Small intestine (tissue), 7 donors: ENCODE measurements around the gene PSMB3. TPM values are rescaled to one million over a fixed set of nuclear protein-coding genes. Genes with fewer than 3 reads are reported as not detected.

Experiments used
- DNase-seq, 2 donors: peaks; one replicate each; pipeline versions ENCODE4 v3.0.0 to v3.0.0-alpha.2; 2013
- FAIRE-seq: peaks from 2 replicates; lab custom pipeline; 2012; peaks lifted over from hg19 to GRCh38; lab: Jason Lieb, UNC
- H3K27ac ChIP-seq, 3 donors: one replicate each; pipeline ENCODE4 v1.5.1; 2013; ENCODE audit warnings: low read length in 2 of 3, mild to moderate bottlenecking in 2 of 3, control low read depth in 1 of 3, inconsistent platforms in 1 of 3, low read depth in 1 of 3, moderate library complexity in 1 of 3
- H3K27me3 ChIP-seq, 3 donors: one replicate each; pipeline ENCODE4 v1.6.1; 2013; ENCODE audit warnings: low read length in 3 of 3, inconsistent platforms in 1 of 3; ENCODE audit not compliant: control insufficient read depth in 3 of 3, insufficient read depth in 3 of 3
- H3K36me3 ChIP-seq, 3 donors: one replicate each; pipeline ENCODE4 v1.6.1; 2013; ENCODE audit warnings: low read length in 3 of 3, inconsistent platforms in 1 of 3, low read depth in 1 of 3, mild to moderate bottlenecking in 1 of 3, moderate library complexity in 1 of 3; ENCODE audit not compliant: control insufficient read depth in 3 of 3, insufficient read depth in 2 of 3
- H3K4me1 ChIP-seq, 3 donors: one replicate each; pipeline ENCODE4 v1.6.1; 2013; ENCODE audit warnings: low read length in 2 of 3, inconsistent platforms in 1 of 3, low read depth in 1 of 3, mild to moderate bottlenecking in 1 of 3, moderate library complexity in 1 of 3; ENCODE audit not compliant: control insufficient read depth in 3 of 3, insufficient read depth in 2 of 3
- H3K4me3 ChIP-seq, 3 donors: one replicate each; pipeline ENCODE4 v1.5.1; 2013; ENCODE audit warnings: low read length in 3 of 3, control low read depth in 1 of 3, inconsistent platforms in 1 of 3, low read depth in 1 of 3, mild to moderate bottlenecking in 1 of 3, moderate library complexity in 1 of 3
- H3K9me3 ChIP-seq, 2 donors: one replicate each; pipeline ENCODE4 v1.6.1; 2013; ENCODE audit warnings: low read depth in 1 of 2, low read length in 1 of 2; ENCODE audit not compliant: control insufficient read depth in 2 of 2, insufficient read depth in 1 of 2
- WGBS, 3 donors: extraction: QIAGEN DNeasy Blood & Tissue Kit; methylation state at CpG; one replicate each; pipeline ENCODE4 v1.1.7; 2013; 5-methylcytosine and 5-hydroxymethylcytosine counted together
- polyA plus RNA-seq, 4 donors: library from polyadenylated mRNA; stranded (reverse) in 3 of 4; unstranded in 1 of 4; fragments of 200-250 nt in 3 of 4; fragments of 120-200 nt in 1 of 4; gene quantifications; one replicate each; pipeline versions ENCODE4 v1.2.1 to v1.2.3, GENCODE V29; 2013
- donor health status: healthy with polysubstance abuse.
- donor health status: control.
- donor health status: control.
- donor health status: Bipolar disorder and iron deficiency.
- donor health status: healthy.

The PSMB3 gene
- polyA plus RNA-seq, 4 donors: 114 to 310 (median 248) TPM

DNA sequence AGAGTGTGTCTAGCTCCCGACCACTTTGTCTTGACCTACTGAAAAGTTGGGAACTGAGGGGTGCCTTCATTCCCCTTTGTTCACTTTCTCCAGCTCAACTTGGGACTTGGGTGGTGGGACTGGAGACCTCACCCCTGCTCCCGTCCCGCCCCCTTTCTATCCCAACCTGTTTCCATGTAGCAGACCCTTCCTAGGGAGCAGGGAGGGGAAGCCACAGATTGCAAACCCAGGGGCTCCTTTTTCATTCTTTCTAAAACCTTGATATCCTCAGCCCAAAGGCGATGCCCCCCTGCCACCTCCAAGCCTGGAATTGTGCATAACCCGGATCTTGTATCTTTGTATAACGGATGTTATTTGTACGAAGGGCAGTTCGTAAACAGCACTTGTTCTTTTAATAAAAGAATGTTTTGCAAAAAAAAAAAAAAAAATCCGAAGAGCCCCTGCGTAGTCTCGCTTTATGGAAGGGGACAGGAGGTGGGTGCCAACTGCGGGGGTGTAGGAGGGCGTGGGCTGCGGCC is 23.1 kb upstream of the PSMB3 start:
- H3K4me1 ChIP-seq: peaks cover 7 to 68% (median 10%) of the 10 kb centered on the region in 3 donors
- FAIRE-seq: no peak

DNA sequence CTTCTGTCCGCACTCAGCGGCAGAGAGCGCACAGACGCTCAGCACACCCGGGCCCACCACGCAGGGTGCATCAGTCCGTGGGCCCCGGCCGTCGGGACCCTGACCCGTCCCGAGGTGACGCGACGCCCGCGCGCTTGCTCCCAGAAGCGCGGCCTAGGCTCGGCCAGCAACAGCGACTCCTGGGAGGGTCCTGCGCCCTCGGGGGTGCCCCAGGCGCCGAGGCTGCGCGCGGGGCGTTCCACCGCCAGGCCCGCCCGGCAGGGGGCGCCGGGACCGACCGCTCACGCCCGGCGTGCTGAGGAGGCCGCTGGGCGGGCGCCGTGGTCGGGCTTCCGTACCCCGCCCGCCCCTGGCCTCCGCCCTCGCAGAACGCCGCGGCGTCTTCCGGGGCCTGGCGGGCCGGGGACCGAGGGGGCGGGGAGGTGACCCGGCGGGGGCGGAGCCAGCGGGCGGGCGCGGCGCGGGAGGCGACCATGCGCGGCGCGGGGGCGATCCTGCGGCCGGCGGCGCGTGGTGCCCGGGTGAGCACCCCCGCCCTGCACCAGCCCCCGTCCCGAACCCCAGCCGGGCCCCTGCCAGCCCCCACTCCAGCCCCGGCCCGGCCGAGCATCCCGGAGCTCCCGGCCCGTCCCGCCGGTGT is 22.5 kb upstream of the PSMB3 start, which contains the start of gene CISD3:
Gene CISD3, plus strand, starts transcription at position 456 of the 640 bp plus-strand sequence. Its CDS starts 18 bp downstream, at position 474.
- no peaks in the 10 kb centered on the region for H3K9me3 ChIP-seq
- no peaks in the 10 kb centered on the region for H3K27me3 ChIP-seq
- 0 to 1% (median 1%) methylated on average over 13 to 92 of the region's 92 CpGs for WGBS, 3 donors
- H3K36me3 ChIP-seq: peaks cover 0 to 64% (median 2%) of the 10 kb centered on the region in 3 donors
- peak; percentile 91 to 95 for DNase-seq
- peak within 1 kb of the TSS; percentile 94 to 99 (median 96) for H3K27ac ChIP-seq
- FAIRE-seq: no peak
- H3K4me3 ChIP-seq: peak within 1 kb of the TSS; percentile 65 to 73 (median 70)
- peaks cover 7 to 71% (median 10%) of the 10 kb centered on the region in 3 donors for H3K4me1 ChIP-seq

More for the DNA sequence above, 23.1 kb upstream of the PSMB3 start:
- Histone ChIP-seq H3K9me3 (no peaks in the 10 kb centered on the region), H3K36me3 (peaks cover 0 to 66% (median under 1%) of the 10 kb centered on the region in 3 donors), H3K27ac (peak overlapping the region; percentile 60 to 91 (median 88)), H3K4me3 (peak overlapping the region in 2 of 3 donors; percentile 64 to 65), H3K27me3 (no peaks in the 10 kb centered on the region)
- DNase-seq: no peak
- 22 to 28% (median 24%) methylated on average over 14 of the region's 14 CpGs for WGBS, 3 donors

DNA sequence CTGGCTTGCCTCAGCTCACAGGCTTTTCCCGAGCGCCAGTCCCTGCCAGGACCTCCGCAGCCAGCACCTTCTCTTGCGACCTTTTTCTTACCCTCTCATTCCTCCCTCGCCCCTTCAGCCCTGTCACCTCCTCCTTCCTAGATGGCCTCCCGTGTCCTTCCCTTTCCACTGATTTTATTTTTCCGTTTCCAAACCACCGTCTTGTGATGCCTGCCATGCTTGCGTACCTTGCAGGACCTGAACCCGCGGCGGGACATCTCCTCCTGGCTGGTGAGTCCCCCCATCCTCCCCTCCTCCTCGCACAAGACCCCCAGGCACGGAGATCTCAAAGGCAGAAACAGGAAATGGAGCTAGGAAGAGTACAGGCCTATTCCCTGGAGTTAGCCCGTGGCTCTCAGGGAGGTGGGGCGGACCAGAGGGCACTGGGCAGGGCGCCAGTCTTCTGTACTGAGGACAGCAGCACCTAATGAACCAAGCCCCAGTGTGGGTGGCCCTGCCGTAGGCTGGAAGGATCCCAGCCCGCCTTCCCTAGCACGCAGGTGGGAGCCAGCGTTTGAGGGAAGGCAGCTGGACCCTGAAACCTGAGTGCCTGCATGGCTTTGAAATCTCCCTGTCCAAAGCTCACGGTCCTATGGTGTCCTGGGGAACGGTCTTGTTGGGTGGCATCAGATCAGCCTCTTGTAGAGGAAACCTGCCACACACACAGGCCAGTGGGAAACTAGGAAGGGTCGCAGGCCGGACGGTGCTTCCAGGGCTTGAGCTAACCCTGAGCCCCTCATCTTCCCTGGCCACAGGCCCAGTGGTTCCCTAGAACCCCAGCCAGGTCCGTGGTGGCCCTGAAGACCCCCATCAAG is 21.8 kb upstream of the PSMB3 start:
- Histone ChIP-seq H3K36me3 (peaks cover 0 to 64% (median 2%) of the 10 kb centered on the region in 3 donors), H3K27ac (peak overlapping the region; percentile 94 to 99 (median 96)), H3K9me3 (no peaks in the 10 kb centered on the region), H3K4me3 (peak overlapping the region; percentile 65 to 73 (median 70)), H3K4me1 (peaks cover 7 to 68% (median 10%) of the 10 kb centered on the region in 3 donors), H3K27me3 (no peaks in the 10 kb centered on the region)
- FAIRE-seq: no peak
- DNase-seq: peak; percentile 91 to 95
- WGBS, 3 donors: 3 to 16% (median 7%) methylated on average over 24 to 27 of the region's 27 CpGs

DNA sequence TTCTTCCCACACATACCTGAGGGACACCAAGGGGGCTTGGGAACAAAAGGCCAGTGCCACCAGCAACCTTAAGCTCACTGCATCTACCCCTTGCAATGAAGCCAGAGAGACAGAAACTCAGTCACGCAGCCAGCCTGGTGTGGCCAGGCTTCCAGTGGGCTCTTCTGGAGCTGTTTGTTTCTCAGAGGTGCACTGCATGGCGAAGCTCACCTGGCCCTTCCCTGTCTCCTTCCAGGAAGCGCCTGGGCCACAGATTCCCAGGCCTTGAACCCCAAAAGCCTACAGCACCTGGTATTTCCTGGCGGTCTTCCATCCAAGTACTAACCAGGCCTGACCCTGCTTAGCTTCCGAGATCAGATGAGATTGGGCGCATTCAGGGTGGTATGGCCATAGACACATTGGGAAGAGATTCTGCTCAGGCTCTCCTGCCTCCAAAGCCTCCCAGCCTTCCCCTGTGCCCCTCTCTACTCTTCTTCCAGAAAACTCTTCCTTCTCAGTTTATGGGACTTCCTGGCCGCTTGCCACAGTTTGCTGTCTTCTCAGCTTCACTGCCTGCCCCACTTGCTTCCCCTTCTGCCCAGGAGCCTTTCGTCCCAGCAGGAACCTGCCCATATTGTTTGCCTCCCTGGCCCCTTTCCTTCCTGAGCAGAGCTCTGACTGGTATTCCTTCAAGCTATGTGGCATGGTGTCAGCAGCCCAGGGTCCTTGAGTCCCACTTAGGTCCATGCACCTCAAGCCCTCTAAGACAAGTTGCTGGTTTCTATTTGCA is 20.8 kb upstream of the PSMB3 start:
- H3K27me3 ChIP-seq: no peaks in the 10 kb centered on the region
- H3K36me3 ChIP-seq: peaks cover 0 to 70% (median 2%) of the 10 kb centered on the region in 3 donors
- H3K4me1 ChIP-seq: peaks cover 7 to 63% (median 10%) of the 10 kb centered on the region in 3 donors
- no peak for DNase-seq
- peak overlapping the region in 2 of 3 donors; percentile 65 to 70 for H3K4me3 ChIP-seq
- FAIRE-seq: no peak
- 20 to 62% (median 39%) methylated on average over 8 of the region's 8 CpGs for WGBS, 3 donors
- no peaks in the 10 kb centered on the region for H3K9me3 ChIP-seq
- peak overlapping the region; percentile 94 to 99 (median 96) for H3K27ac ChIP-seq

DNA sequence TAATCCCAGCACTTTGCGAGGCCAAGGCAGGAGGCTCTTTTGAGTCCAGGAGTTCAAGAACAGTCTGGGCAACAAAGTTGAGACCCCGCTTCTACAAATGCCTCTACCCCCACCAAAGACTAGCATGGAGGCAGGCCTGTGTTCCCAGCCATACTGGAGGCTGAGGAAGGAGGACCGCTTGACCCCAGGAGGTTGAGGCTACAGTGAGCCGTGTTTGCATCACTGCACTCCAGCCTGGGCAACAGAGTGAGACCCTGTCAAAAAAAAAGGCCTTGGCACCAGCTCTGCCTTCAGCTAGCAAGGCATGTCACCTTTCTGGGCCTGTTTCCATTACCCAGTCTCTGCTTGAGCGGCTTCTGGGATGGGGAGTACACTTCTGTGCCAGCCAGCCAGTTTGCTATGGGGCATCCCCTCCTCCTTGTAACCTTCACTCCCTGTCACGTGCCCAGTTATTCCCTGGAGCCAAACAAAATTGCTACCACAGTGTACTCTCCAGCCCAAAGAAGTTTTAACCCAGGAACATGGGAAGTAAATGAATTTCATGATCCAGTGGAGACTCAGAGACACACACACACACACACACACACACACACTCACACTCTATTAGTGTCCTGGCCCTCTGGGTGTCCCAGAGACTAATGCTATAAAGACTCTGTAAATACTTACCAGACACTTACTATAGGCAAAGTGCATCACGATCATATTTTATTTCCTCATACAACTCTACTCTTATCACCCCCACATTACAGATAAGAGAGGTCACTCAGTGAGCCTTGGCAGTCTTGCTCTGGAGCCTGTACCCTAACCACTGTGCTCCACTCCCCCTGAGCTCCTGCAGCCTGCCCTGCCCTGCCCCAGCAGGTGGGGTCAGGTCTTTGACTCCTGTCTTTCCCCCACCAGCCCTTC is 19.9 kb upstream of the PSMB3 start:
- peak; percentile 71 to 96 for DNase-seq
- H3K4me3 ChIP-seq: peak overlapping the region in 2 of 3 donors; percentile 65 to 70

DNA sequence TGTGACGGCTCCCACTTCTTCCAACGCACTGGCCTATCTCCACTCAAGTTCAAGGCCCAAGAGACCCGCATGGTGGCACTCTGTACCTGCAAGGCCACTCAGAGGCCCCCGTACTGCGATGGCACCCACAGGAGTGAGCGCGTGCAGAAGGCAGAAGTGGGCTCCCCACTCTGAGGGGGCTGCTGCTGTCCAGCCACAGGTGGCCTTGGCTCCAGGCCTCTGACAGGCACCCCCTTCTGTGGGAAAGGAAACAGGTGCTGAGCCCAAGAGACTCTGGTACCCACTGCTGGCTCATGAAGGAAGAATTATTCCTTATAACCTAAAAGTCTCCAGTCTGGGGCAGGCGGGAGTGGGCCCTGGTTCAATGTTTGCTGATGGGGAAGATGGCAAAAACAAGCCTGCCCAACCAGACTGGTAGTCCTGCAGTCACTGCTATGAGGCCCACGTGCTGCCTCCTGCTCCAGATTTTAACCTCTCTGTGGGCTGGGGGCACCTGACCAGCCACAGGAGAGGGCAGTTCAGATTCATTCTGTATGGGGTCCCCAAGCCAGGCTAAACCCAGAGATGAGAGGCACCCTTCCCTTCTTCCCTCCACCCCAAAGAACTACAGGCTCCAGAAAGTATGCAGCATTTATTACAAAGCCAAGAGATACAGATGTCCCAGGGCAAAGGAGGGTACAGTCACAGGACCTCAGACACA is 19.1 kb upstream of the PSMB3 start:
- Histone ChIP-seq H3K27ac (peak overlapping the region; percentile 76 to 99 (median 96)), H3K27me3 (no peaks in the 10 kb centered on the region), H3K4me3 (no peak overlapping the region), H3K36me3 (peaks cover 0 to 74% (median 2%) of the 10 kb centered on the region in 3 donors), H3K4me1 (peaks cover 7 to 57% (median 8%) of the 10 kb centered on the region in 3 donors), H3K9me3 (no peaks in the 10 kb centered on the region)
- FAIRE-seq (no peak), DNase-seq (no peak)
- 17 to 64% (median 40%) methylated on average over 9 of the region's 9 CpGs for WGBS, 3 donors

More for the DNA sequence above, 19.9 kb upstream of the PSMB3 start:
- H3K27ac ChIP-seq: peak overlapping the region; percentile 94 to 99 (median 96)
- 38 to 66% (median 49%) methylated on average over 7 of the region's 7 CpGs for WGBS, 3 donors
- peaks cover 0 to 75% (median 2%) of the 10 kb centered on the region in 3 donors for H3K36me3 ChIP-seq
- H3K9me3 ChIP-seq: no peaks in the 10 kb centered on the region
- no peaks in the 10 kb centered on the region for H3K27me3 ChIP-seq
- no peak for FAIRE-seq
- H3K4me1 ChIP-seq: peaks cover 7 to 57% (median 10%) of the 10 kb centered on the region in 3 donors
